Mucosa of descending colon (tissue), 3 donors: ENCODE data around the gene TALDO1. TPM values are rescaled to one million over a fixed set of nuclear protein-coding genes. Genes with fewer than 3 reads are reported as not detected.

ENCODE experiments used
- ATAC-seq: fragments of 200-7000 bp; cut with Tn5 transposase; one replicate; pipeline ENCODE4 v1.9.1; 2020; ENCODE audit warnings: mild to moderate bottlenecking, moderate library complexity
- DNase-seq, 3 donors: peaks; one replicate each; pipeline ENCODE4 v3.0.0-alpha.2; 2020
- H3K36me3 ChIP-seq: fragments of 200-600 bp; one replicate; pipeline ENCODE4 v1.8.0; 2021; ENCODE audit warnings: low read depth, mild to moderate bottlenecking
- H3K4me1 ChIP-seq: fragments of 200-600 bp; one replicate; pipeline ENCODE4 v1.8.0; 2021; ENCODE audit warnings: low read depth, mild to moderate bottlenecking
- H3K4me3 ChIP-seq: fragments of 200-600 bp; one replicate; pipeline ENCODE4 v1.8.0; 2021; ENCODE audit warnings: mild to moderate bottlenecking
- H3K9me3 ChIP-seq: fragments of 200-600 bp; one replicate; pipeline ENCODE4 v1.8.0; 2021; ENCODE audit warnings: mild to moderate bottlenecking
- CTCF ChIP-seq: fragments of 200-600 bp; IDR thresholded peaks from one replicate; pipeline ENCODE4 v1.8.0; 2022; ENCODE audit warnings: antibody characterized with exemption, mild to moderate bottlenecking
- intact Hi-C, 2 donors: fragments of 100-400 bp; cut with DNase I in 1 of 2; cut with micrococcal nuclease in 1 of 2; formaldehyde crosslinking; loops; one replicate each; pipeline versions ENCODE4 v1.11.0 to v1.11.1; 2022; cut with DNase I, micrococcal nuclease
- total RNA-seq, 3 donors: library from RNA; stranded (reverse); fragmentation: NEBNext Ultra II Directional in 2 of 3; extraction: Animal tissue kit (Norgen Biotek cat#: 25700) in 2 of 3; gene quantifications; one replicate each; pipeline versions ENCODE4 v1.2.1 to v1.2.4, GENCODE V29; 2021 to 2023
- donor health status: DM: no; HTN: no; CAD: no; lungs with moderate emphysema.
- donor health status: DM: no; HTN: no; CAD: no.
- donor health status: DM: no; HTN: yes; CAD: no.

The TALDO1 gene
- total RNA-seq, 3 donors from 2014 or later = 101 to 158 (median 128) TPM

GRCh38 chr11:766106-766935 is 19.1 kb downstream of the TALDO1 start:
- Histone ChIP-seq H3K36me3 (no peaks in the 10 kb centered on the region), H3K9me3 (no peaks in the 10 kb centered on the region), H3K4me3 (no peak overlapping the region), H3K4me1 (peaks cover 9% of the 10 kb centered on the region)
- intact Hi-C loops = no loop called here
- ATAC-seq (no peak), DNase-seq (no peak)
- no peak for TF ChIP-seq CTCF

GRCh38 chr11:766936-767210 is 19.6 kb downstream of the TALDO1 start:
- H3K36me3 ChIP-seq = no peaks in the 10 kb centered on the region
- no peak for TF ChIP-seq CTCF
- H3K4me3 ChIP-seq = no peak overlapping the region
- DNase-seq (no peak), ATAC-seq (no peak)
- no peaks in the 10 kb centered on the region for H3K9me3 ChIP-seq
- intact Hi-C loops = no loop called here
- peaks cover 9% of the 10 kb centered on the region for H3K4me1 ChIP-seq

- no peak for ATAC-seq
- intact Hi-C loops = no loop called here
Observed at GRCh38 chr11:767238-767637, 20.0 kb downstream of the TALDO1 start.

GRCh38 chr11:769887-770641 is 22.8 kb downstream of the TALDO1 start:
- H3K4me3 ChIP-seq = no peak overlapping the region
- peaks cover 1% of the 10 kb centered on the region for H3K4me1 ChIP-seq
- H3K36me3 ChIP-seq = no peaks in the 10 kb centered on the region
- no peaks in the 10 kb centered on the region for H3K9me3 ChIP-seq
- TF ChIP-seq CTCF = no peak
- intact Hi-C loops = no loop called here
- ATAC-seq (no peak), DNase-seq (no peak)

More at GRCh38 chr11:767238-767637, 20.0 kb downstream of the TALDO1 start:
- peaks cover 9% of the 10 kb centered on the region for H3K4me1 ChIP-seq
- H3K9me3 ChIP-seq = no peaks in the 10 kb centered on the region
- no peaks in the 10 kb centered on the region for H3K36me3 ChIP-seq
- DNase-seq = no peak
- TF ChIP-seq CTCF = no peak
- no peak overlapping the region for H3K4me3 ChIP-seq

- Histone ChIP-seq H3K4me1 (peaks cover 9% of the 10 kb centered on the region), H3K36me3 (no peaks in the 10 kb centered on the region), H3K4me3 (no peak overlapping the region), H3K9me3 (no peaks in the 10 kb centered on the region)
- intact Hi-C loops = no loop called here
- no peak for TF ChIP-seq CTCF
- no peak for ATAC-seq
- DNase-seq = peak in 1 of 3 donors; percentile 48
Observed at GRCh38 chr11:770642-771616, 23.7 kb downstream of the TALDO1 start.
